ENCODE measurements around the gene SIN3A.

SIN3A gene

GRCh38 chr15:75367913-75368688, 83.4 kb downstream of the SIN3A start, which contains the start of gene MAN2C1:
TSS of gene MAN2C1 (minus strand) at chr15:75368607. CDS start at chr15:75368583, 24 bp downstream.
- H2BK120ac ChIP-seq (ENCODE audit: low read depth, low read length): peak within 1 kb of the TSS; percentile 86
- H3K4me3 ChIP-seq (ENCODE audit: insufficient read depth in 1 of 2, low read depth in 1 of 2, low read length in 2 of 2): peak within 1 kb of the TSS; percentile 78 to 89
- peak within 1 kb of the TSS; percentile 98 for H4K8ac ChIP-seq (ENCODE audit: low read length)
- H2AFZ ChIP-seq (ENCODE audit: low read depth, low read length): peak within 1 kb of the TSS; percentile 64
- H4K91ac ChIP-seq (ENCODE audit: low read length): peak within 1 kb of the TSS; percentile 90
- H3K18ac ChIP-seq (ENCODE audit: low read depth in 1 of 2, low read length in 2 of 2): peak within 1 kb of the TSS; percentile 79 to 98
- peak within 1 kb of the TSS; percentile 31 for H2AK5ac ChIP-seq (ENCODE audit: low read length, severe bottlenecking)
- peak within 1 kb of the TSS; percentile 90 for H3K27ac ChIP-seq (ENCODE audit: low read length, poor library complexity, severe bottlenecking)
- peak within 1 kb of the TSS; percentile 76 to 87 for H3K14ac ChIP-seq (ENCODE audit: low read length in 2 of 2)
- peak within 1 kb of the TSS; percentile 60 for H2BK15ac ChIP-seq (ENCODE audit: low read depth, poor library complexity, severe bottlenecking)
- no peak within 1 kb of the TSS for H2BK12ac ChIP-seq (ENCODE audit: low read length in 2 of 2)
- peak; percentile 96 for DNase-seq
- no peaks in the 10 kb centered on the region for H3K9me3 ChIP-seq (ENCODE audit: control insufficient read depth, low read length)
- H3K79me1 ChIP-seq (replicated peaks; ENCODE audit: low read length, poor library complexity, severe bottlenecking): peaks cover 46% of the 10 kb centered on the region
- H3K23ac ChIP-seq (ENCODE audit: low read length in 2 of 2): peak within 1 kb of the TSS in 1 of 2 experiments; percentile 77
- H3K9ac ChIP-seq (ENCODE audit: low read length): peak within 1 kb of the TSS; percentile 92
- WGBS: under 1% methylated on average over 60 of the region's 67 CpGs
- peak within 1 kb of the TSS; percentile 88 for H2BK5ac ChIP-seq (ENCODE audit: low read depth, low read length, poor library complexity, severe bottlenecking)
- H3K36me3 ChIP-seq (ENCODE audit: control insufficient read depth in 1 of 2, insufficient read depth in 2 of 2, low read depth in 1 of 2, low read length in 2 of 2): peaks cover 47 to 63% of the 10 kb centered on the region in 2 experiments
- peak within 1 kb of the TSS; percentile 94 to 98 for H3K4ac ChIP-seq (ENCODE audit: low read depth in 1 of 2, low read length in 2 of 2)
- no peaks in the 10 kb centered on the region for H3K27me3 ChIP-seq (ENCODE audit: control insufficient read depth in 1 of 2, insufficient read depth in 1 of 2, low read length in 2 of 2)
- H3K4me2 ChIP-seq (ENCODE audit: low read length, poor library complexity, severe bottlenecking): peak within 1 kb of the TSS; percentile 95
- peaks cover 21% of the 10 kb centered on the region for H3K4me1 ChIP-seq (ENCODE audit: control insufficient read depth, insufficient read depth, low read depth, low read length)

- H3K4me3 ChIP-seq (ENCODE audit: insufficient read depth in 1 of 2, low read depth in 1 of 2, low read length in 2 of 2): peak overlapping the region in 1 of 2 experiments; percentile 78
- no peak for DNase-seq
- H3K27ac ChIP-seq (ENCODE audit: low read length, poor library complexity, severe bottlenecking): no peak overlapping the region
- H4K8ac ChIP-seq (ENCODE audit: low read length): no peak overlapping the region
- no peak overlapping the region for H2BK15ac ChIP-seq (ENCODE audit: low read depth, poor library complexity, severe bottlenecking)
- peak overlapping the region; percentile 31 for H2AK5ac ChIP-seq (ENCODE audit: low read length, severe bottlenecking)
- H3K9me3 ChIP-seq (ENCODE audit: control insufficient read depth, low read length): no peaks in the 10 kb centered on the region
- H3K27me3 ChIP-seq (ENCODE audit: control insufficient read depth in 1 of 2, insufficient read depth in 1 of 2, low read length in 2 of 2): no peaks in the 10 kb centered on the region
- H3K36me3 ChIP-seq (ENCODE audit: control insufficient read depth in 1 of 2, insufficient read depth in 2 of 2, low read depth in 1 of 2, low read length in 2 of 2): peaks cover 49 to 65% of the 10 kb centered on the region in 2 experiments
- H3K4ac ChIP-seq (ENCODE audit: low read depth in 1 of 2, low read length in 2 of 2): no peak overlapping the region
- H3K4me2 ChIP-seq (ENCODE audit: low read length, poor library complexity, severe bottlenecking): peak overlapping the region; percentile 55
- H3K79me1 ChIP-seq (replicated peaks; ENCODE audit: low read length, poor library complexity, severe bottlenecking): peaks cover 46% of the 10 kb centered on the region
- no peak overlapping the region for H2BK120ac ChIP-seq (ENCODE audit: low read depth, low read length)
- 48% methylated on average over 7 of the region's 7 CpGs for WGBS
- no peak overlapping the region for H3K18ac ChIP-seq (ENCODE audit: low read depth in 1 of 2, low read length in 2 of 2)
- H2BK5ac ChIP-seq (ENCODE audit: low read depth, low read length, poor library complexity, severe bottlenecking): no peak overlapping the region
- peak overlapping the region; percentile 92 for H3K9ac ChIP-seq (ENCODE audit: low read length)
- H3K23ac ChIP-seq (ENCODE audit: low read length in 2 of 2): no peak overlapping the region
- H3K14ac ChIP-seq (ENCODE audit: low read length in 2 of 2): no peak overlapping the region
- no peak overlapping the region for H2BK12ac ChIP-seq (ENCODE audit: low read length in 2 of 2)
- no peak overlapping the region for H2AFZ ChIP-seq (ENCODE audit: low read depth, low read length)
- peaks cover 20% of the 10 kb centered on the region for H3K4me1 ChIP-seq (ENCODE audit: control insufficient read depth, insufficient read depth, low read depth, low read length)
- H4K91ac ChIP-seq (ENCODE audit: low read length): no peak overlapping the region
Measured at GRCh38 chr15:75367406-75367912, 84.0 kb downstream of the SIN3A start.

DNA sequence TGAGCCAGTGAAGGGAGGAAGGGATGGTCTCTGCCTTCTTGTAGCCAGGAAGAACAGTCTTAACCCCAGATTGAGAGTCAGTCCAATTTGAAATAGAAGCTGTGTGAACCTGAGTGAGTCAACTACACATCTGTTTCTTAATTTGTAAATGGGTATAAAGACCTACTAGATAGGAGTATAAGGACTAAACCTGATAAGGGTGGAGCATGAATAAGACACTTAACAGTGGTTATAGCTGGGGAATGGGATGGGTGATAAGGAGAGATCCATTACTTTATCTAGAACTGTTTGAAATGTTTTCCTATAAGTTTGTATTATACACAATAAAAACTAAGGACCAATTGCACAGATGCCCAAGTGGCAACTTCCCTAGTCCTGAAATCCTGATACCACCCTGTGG, 84.5 kb downstream of the SIN3A start:
- Histone ChIP-seq H3K36me3 (ENCODE audit: control insufficient read depth in 1 of 2, insufficient read depth in 2 of 2, low read depth in 1 of 2, low read length in 2 of 2) (peaks cover 54 to 65% of the 10 kb centered on the region in 2 experiments), H3K4me3 (ENCODE audit: insufficient read depth in 1 of 2, low read depth in 1 of 2, low read length in 2 of 2) (peak overlapping the region in 1 of 2 experiments; percentile 78), H4K8ac (ENCODE audit: low read length) (no peak overlapping the region)

DNA sequence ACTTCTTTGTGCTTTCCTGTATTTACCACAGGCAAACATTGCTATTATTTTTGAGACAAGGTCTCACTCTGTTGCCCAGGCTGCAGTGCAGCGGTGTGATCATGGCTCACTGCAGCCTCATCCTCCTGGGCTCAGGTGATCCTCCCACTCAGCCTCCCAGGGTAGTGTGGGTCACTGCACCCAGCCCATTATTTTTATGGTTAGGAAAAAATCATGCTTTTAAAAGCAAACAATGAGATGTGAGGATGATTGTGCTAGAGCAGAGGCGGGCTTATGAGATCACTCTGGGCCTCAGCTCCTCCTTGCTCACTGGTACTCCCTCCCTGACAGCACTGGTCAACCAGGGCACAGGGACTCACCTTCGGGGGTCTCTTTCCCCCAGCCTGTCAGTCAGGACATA, 85.3 kb downstream of the SIN3A start:
- no peak overlapping the region for H2AK5ac ChIP-seq (ENCODE audit: low read length, severe bottlenecking)
- H2BK15ac ChIP-seq (ENCODE audit: low read depth, poor library complexity, severe bottlenecking): no peak overlapping the region
- H3K27ac ChIP-seq (ENCODE audit: low read length, poor library complexity, severe bottlenecking): no peak overlapping the region
- peaks cover 54 to 65% of the 10 kb centered on the region in 2 experiments for H3K36me3 ChIP-seq (ENCODE audit: control insufficient read depth in 1 of 2, insufficient read depth in 2 of 2, low read depth in 1 of 2, low read length in 2 of 2)
- H3K9me3 ChIP-seq (ENCODE audit: control insufficient read depth, low read length): no peaks in the 10 kb centered on the region
- H3K14ac ChIP-seq (ENCODE audit: low read length in 2 of 2): no peak overlapping the region
- peaks cover 16% of the 10 kb centered on the region for H3K4me1 ChIP-seq (ENCODE audit: control insufficient read depth, insufficient read depth, low read depth, low read length)
- no peak overlapping the region for H3K4me3 ChIP-seq (ENCODE audit: insufficient read depth in 1 of 2, low read depth in 1 of 2, low read length in 2 of 2)
- H3K23ac ChIP-seq (ENCODE audit: low read length in 2 of 2): no peak overlapping the region
- H2AFZ ChIP-seq (ENCODE audit: low read depth, low read length): no peak overlapping the region
- H2BK12ac ChIP-seq (ENCODE audit: low read length in 2 of 2): no peak overlapping the region
- WGBS: 100% methylated on average over 3 of the region's 3 CpGs
- H4K8ac ChIP-seq (ENCODE audit: low read length): no peak overlapping the region
- H3K4me2 ChIP-seq (ENCODE audit: low read length, poor library complexity, severe bottlenecking): no peak overlapping the region
- no peak overlapping the region for H4K91ac ChIP-seq (ENCODE audit: low read length)
- no peak overlapping the region for H3K9ac ChIP-seq (ENCODE audit: low read length)
- H2BK5ac ChIP-seq (ENCODE audit: low read depth, low read length, poor library complexity, severe bottlenecking): no peak overlapping the region
- no peak overlapping the region for H3K4ac ChIP-seq (ENCODE audit: low read depth in 1 of 2, low read length in 2 of 2)
- H2BK120ac ChIP-seq (ENCODE audit: low read depth, low read length): no peak overlapping the region
- peaks cover 40% of the 10 kb centered on the region for H3K79me1 ChIP-seq (replicated peaks; ENCODE audit: low read length, poor library complexity, severe bottlenecking)
- no peaks in the 10 kb centered on the region for H3K27me3 ChIP-seq (ENCODE audit: control insufficient read depth in 1 of 2, insufficient read depth in 1 of 2, low read length in 2 of 2)
- no peak for DNase-seq
- no peak overlapping the region for H3K18ac ChIP-seq (ENCODE audit: low read depth in 1 of 2, low read length in 2 of 2)

More for the DNA sequence above, 84.5 kb downstream of the SIN3A start:
- Histone ChIP-seq H3K18ac (ENCODE audit: low read depth in 1 of 2, low read length in 2 of 2) (no peak overlapping the region), H3K4me2 (ENCODE audit: low read length, poor library complexity, severe bottlenecking) (no peak overlapping the region), H2BK5ac (ENCODE audit: low read depth, low read length, poor library complexity, severe bottlenecking) (no peak overlapping the region), H3K14ac (ENCODE audit: low read length in 2 of 2) (no peak overlapping the region), H3K4me1 (ENCODE audit: control insufficient read depth, insufficient read depth, low read depth, low read length) (peaks cover 19% of the 10 kb centered on the region), H2BK15ac (ENCODE audit: low read depth, poor library complexity, severe bottlenecking) (no peak overlapping the region), H3K27ac (ENCODE audit: low read length, poor library complexity, severe bottlenecking) (no peak overlapping the region), H3K9me3 (ENCODE audit: control insufficient read depth, low read length) (no peaks in the 10 kb centered on the region), H3K9ac (ENCODE audit: low read length) (peak overlapping the region; percentile 92), H2BK12ac (ENCODE audit: low read length in 2 of 2) (no peak overlapping the region), H2BK120ac (ENCODE audit: low read depth, low read length) (no peak overlapping the region), H4K91ac (ENCODE audit: low read length) (no peak overlapping the region), H3K79me1 (replicated peaks; ENCODE audit: low read length, poor library complexity, severe bottlenecking) (peaks cover 44% of the 10 kb centered on the region), H2AFZ (ENCODE audit: low read depth, low read length) (no peak overlapping the region), H3K27me3 (ENCODE audit: control insufficient read depth in 1 of 2, insufficient read depth in 1 of 2, low read length in 2 of 2) (no peaks in the 10 kb centered on the region), H2AK5ac (ENCODE audit: low read length, severe bottlenecking) (no peak overlapping the region), H3K23ac (ENCODE audit: low read length in 2 of 2) (no peak overlapping the region), H3K4ac (ENCODE audit: low read depth in 1 of 2, low read length in 2 of 2) (no peak overlapping the region)
- no peak for DNase-seq
